ENCODE measurements around the gene RAB20. TPM values are rescaled to one million over a fixed set of nuclear protein-coding genes. Genes with fewer than 3 reads are reported as not detected.
"Not testable (repeated sequence)": the region's sequence is repeated elsewhere in the genome, so short reads cannot be mapped to it uniquely, and the experiment has no call there.

Gene RAB20
- total and polyA plus RNA-seq, 9 donors = 14.5 to 32.6 (median 22.0) TPM

GRCh38 chr13:110572778-110573118, 11.2 kb upstream of the RAB20 start:
- Histone ChIP-seq H3K27ac (no peak overlapping the region), H3K4me1 (ENCODE audit: insufficient read depth) (no peaks in the 10 kb centered on the region), H3K9me3 (no peaks in the 10 kb centered on the region), H3K27me3 (no peaks in the 10 kb centered on the region), H3K36me3 (no peaks in the 10 kb centered on the region), H3K4me3 (no peak overlapping the region)
- WGBS, 3 donors = 72 to 79% (median 77%) methylated on average over 2 of the region's 2 CpGs
- intact Hi-C loops (cut with DNase I) = no loop called here
- DNase-seq = no peak
- no peak for TF ChIP-seq EP300 (IDR thresholded peaks at IDR 0.05)
- TF ChIP-seq POLR2A (IDR thresholded peaks at IDR 0.05) = no peak
- no peak for TF ChIP-seq CTCF (IDR thresholded peaks at IDR 0.05)

GRCh38 chr13:110571896-110572777, 10.6 kb upstream of the RAB20 start:
- Histone ChIP-seq H3K27ac (no peak overlapping the region), H3K27me3 (no peaks in the 10 kb centered on the region), H3K4me3 (no peak overlapping the region), H3K9me3 (no peaks in the 10 kb centered on the region), H3K4me1 (ENCODE audit: insufficient read depth) (no peaks in the 10 kb centered on the region), H3K36me3 (no peaks in the 10 kb centered on the region)
- WGBS, 3 donors = 81 to 86% (median 85%) methylated on average over 20 of the region's 20 CpGs
- intact Hi-C loops (cut with DNase I) = no loop called here
- TF ChIP-seq CTCF (IDR thresholded peaks at IDR 0.05) (no peak), EP300 (IDR thresholded peaks at IDR 0.05) (no peak), POLR2A (IDR thresholded peaks at IDR 0.05) (no peak)
- no peak for DNase-seq

- no peak for DNase-seq
- no peaks in the 10 kb centered on the region for H3K36me3 ChIP-seq
- intact Hi-C loops (cut with DNase I) = no loop called here
- H3K9me3 ChIP-seq = no peaks in the 10 kb centered on the region
- no peaks in the 10 kb centered on the region for H3K4me1 ChIP-seq (ENCODE audit: insufficient read depth)
- TF ChIP-seq EP300 (IDR thresholded peaks at IDR 0.05) = no peak
- TF ChIP-seq POLR2A (IDR thresholded peaks at IDR 0.05) = no peak
- no peak for TF ChIP-seq CTCF (IDR thresholded peaks at IDR 0.05)
- H3K4me3 ChIP-seq = no peak overlapping the region
- 82 to 90% (median 84%) methylated on average over 10 of the region's 10 CpGs for WGBS, 3 donors
- no peak overlapping the region for H3K27ac ChIP-seq
- no peaks in the 10 kb centered on the region for H3K27me3 ChIP-seq
Measured at GRCh38 chr13:110570886-110571285, 9.4 kb upstream of the RAB20 start.

GRCh38 chr13:110569962-110570361, 8.4 kb upstream of the RAB20 start:
- H3K36me3 ChIP-seq; DNase-seq; intact Hi-C loops (cut with DNase I); H3K27me3 ChIP-seq; H3K27ac ChIP-seq; H3K9me3 ChIP-seq; H3K4me3 ChIP-seq; H3K4me1 ChIP-seq (ENCODE audit: insufficient read depth): not testable (repeated sequence)
- 62 to 66% (median 65%) methylated on average over 7 of the region's 7 CpGs for WGBS, 3 donors

GRCh38 chr13:110568612-110569011, 7.1 kb upstream of the RAB20 start:
- Histone ChIP-seq H3K4me1 (ENCODE audit: insufficient read depth) (no peaks in the 10 kb centered on the region), H3K36me3 (no peaks in the 10 kb centered on the region), H3K27ac (no peak overlapping the region), H3K27me3 (no peaks in the 10 kb centered on the region), H3K9me3 (no peaks in the 10 kb centered on the region), H3K4me3 (no peak overlapping the region)
- intact Hi-C loops (cut with DNase I) = no loop called here
- WGBS, 3 donors = 94 to 95% (median 94%) methylated on average over 3 of the region's 3 CpGs
- DNase-seq = no peak
- TF ChIP-seq EP300 (IDR thresholded peaks at IDR 0.05) (no peak), POLR2A (IDR thresholded peaks at IDR 0.05) (no peak), CTCF (IDR thresholded peaks at IDR 0.05) (no peak)
